ENCODE data around the gene SPINK14.

Gene SPINK14

GRCh38 chr5:148191010-148191409 lies 22.7 kb downstream of the SPINK14 start:
- Histone ChIP-seq H3K36me3 (ENCODE audit: control insufficient read depth, insufficient read depth, low read length) (no peaks in the 10 kb centered on the region), H3K27ac (ENCODE audit: insufficient read depth, low read depth, low read length, poor library complexity, severe bottlenecking) (no peak overlapping the region), H3K9me3 (ENCODE audit: control insufficient read depth, low read length) (no peaks in the 10 kb centered on the region), H3K4me1 (ENCODE audit: control insufficient read depth, insufficient read depth, low read length) (no peaks in the 10 kb centered on the region), H3K27me3 (ENCODE audit: control insufficient read depth, insufficient read depth, low read length, poor library complexity, severe bottlenecking) (no peaks in the 10 kb centered on the region), H3K4me3 (ENCODE audit: insufficient read depth, low read depth, low read length) (no peak overlapping the region)
- 80 to 88% methylated on average over 1 of the region's 1 CpG for WGBS, 2 experiments

- no peaks in the 10 kb centered on the region for H3K27me3 ChIP-seq (ENCODE audit: control insufficient read depth, insufficient read depth, low read length, poor library complexity, severe bottlenecking)
- 95% methylated on average over 1 of the region's 1 CpG for WGBS, 2 experiments
- no peaks in the 10 kb centered on the region for H3K9me3 ChIP-seq (ENCODE audit: control insufficient read depth, low read length)
- no peak overlapping the region for H3K4me3 ChIP-seq (ENCODE audit: insufficient read depth, low read depth, low read length)
- H3K36me3 ChIP-seq (ENCODE audit: control insufficient read depth, insufficient read depth, low read length) = no peaks in the 10 kb centered on the region
- no peak overlapping the region for H3K27ac ChIP-seq (ENCODE audit: insufficient read depth, low read depth, low read length, poor library complexity, severe bottlenecking)
- no peaks in the 10 kb centered on the region for H3K4me1 ChIP-seq (ENCODE audit: control insufficient read depth, insufficient read depth, low read length)
Observed at GRCh38 chr5:148193202-148193601, 24.9 kb downstream of the SPINK14 start.

GRCh38 chr5:148201151-148201550 lies 32.8 kb downstream of the SPINK14 start:
- Histone ChIP-seq H3K4me1 (ENCODE audit: control insufficient read depth, insufficient read depth, low read length) (no peaks in the 10 kb centered on the region), H3K27me3 (ENCODE audit: control insufficient read depth, insufficient read depth, low read length, poor library complexity, severe bottlenecking) (no peaks in the 10 kb centered on the region), H3K4me3 (ENCODE audit: insufficient read depth, low read depth, low read length) (no peak overlapping the region), H3K36me3 (ENCODE audit: control insufficient read depth, insufficient read depth, low read length) (no peaks in the 10 kb centered on the region), H3K9me3 (ENCODE audit: control insufficient read depth, low read length) (no peaks in the 10 kb centered on the region), H3K27ac (ENCODE audit: insufficient read depth, low read depth, low read length, poor library complexity, severe bottlenecking) (no peak overlapping the region)
- 91 to 94% methylated on average over 1 to 2 of the region's 2 CpGs for WGBS, 2 experiments

- no peak within 1 kb of the TSS for H3K27ac ChIP-seq (ENCODE audit: insufficient read depth, low read depth, low read length, poor library complexity, severe bottlenecking)
- WGBS, 2 experiments = 90 to 92% methylated on average over 2 of the region's 2 CpGs
- H3K36me3 ChIP-seq (ENCODE audit: control insufficient read depth, insufficient read depth, low read length) = no peaks in the 10 kb centered on the region
- no peak within 1 kb of the TSS for H3K4me3 ChIP-seq (ENCODE audit: insufficient read depth, low read depth, low read length)
- no peaks in the 10 kb centered on the region for H3K9me3 ChIP-seq (ENCODE audit: control insufficient read depth, low read length)
- no peaks in the 10 kb centered on the region for H3K4me1 ChIP-seq (ENCODE audit: control insufficient read depth, insufficient read depth, low read length)
- no peaks in the 10 kb centered on the region for H3K27me3 ChIP-seq (ENCODE audit: control insufficient read depth, insufficient read depth, low read length, poor library complexity, severe bottlenecking)
Observed at GRCh38 chr5:148202531-148203203, 34.3 kb downstream of the SPINK14 start, which contains the start of gene SPINK6. Gene SPINK6 (plus strand): TSS chr5:148203042. CDS start chr5:148203097, 55 bp downstream.

GRCh38 chr5:148205044-148205806 lies 36.9 kb downstream of the SPINK14 start:
- H3K4me3 ChIP-seq (ENCODE audit: insufficient read depth, low read depth, low read length) = no peak overlapping the region
- no peaks in the 10 kb centered on the region for H3K9me3 ChIP-seq (ENCODE audit: control insufficient read depth, low read length)
- no peaks in the 10 kb centered on the region for H3K27me3 ChIP-seq (ENCODE audit: control insufficient read depth, insufficient read depth, low read length, poor library complexity, severe bottlenecking)
- H3K4me1 ChIP-seq (ENCODE audit: control insufficient read depth, insufficient read depth, low read length) = no peaks in the 10 kb centered on the region
- no peak overlapping the region for H3K27ac ChIP-seq (ENCODE audit: insufficient read depth, low read depth, low read length, poor library complexity, severe bottlenecking)
- no peaks in the 10 kb centered on the region for H3K36me3 ChIP-seq (ENCODE audit: control insufficient read depth, insufficient read depth, low read length)
- 92 to 96% methylated on average over 4 of the region's 4 CpGs for WGBS, 2 experiments

- Histone ChIP-seq H3K9me3 (ENCODE audit: control insufficient read depth, low read length) (no peaks in the 10 kb centered on the region), H3K4me1 (ENCODE audit: control insufficient read depth, insufficient read depth, low read length) (no peaks in the 10 kb centered on the region), H3K36me3 (ENCODE audit: control insufficient read depth, insufficient read depth, low read length) (no peaks in the 10 kb centered on the region), H3K27ac (ENCODE audit: insufficient read depth, low read depth, low read length, poor library complexity, severe bottlenecking) (no peak overlapping the region), H3K4me3 (ENCODE audit: insufficient read depth, low read depth, low read length) (no peak overlapping the region), H3K27me3 (ENCODE audit: control insufficient read depth, insufficient read depth, low read length, poor library complexity, severe bottlenecking) (no peaks in the 10 kb centered on the region)
- 94% methylated on average over 1 of the region's 1 CpG; no CpG with 5 or more reads in 1 of the 2 experiments for WGBS, 2 experiments
Observed at GRCh38 chr5:148205865-148206264, 37.5 kb downstream of the SPINK14 start.

- 90 to 100% methylated on average over 1 of the region's 1 CpG for WGBS, 2 experiments
- no peaks in the 10 kb centered on the region for H3K27me3 ChIP-seq (ENCODE audit: control insufficient read depth, insufficient read depth, low read length, poor library complexity, severe bottlenecking)
Observed at GRCh38 chr5:148206620-148207019, 38.3 kb downstream of the SPINK14 start.

GRCh38 chr5:148208226-148208625 lies 39.9 kb downstream of the SPINK14 start:
- no peaks in the 10 kb centered on the region for H3K27me3 ChIP-seq (ENCODE audit: control insufficient read depth, insufficient read depth, low read length, poor library complexity, severe bottlenecking)

More at GRCh38 chr5:148206620-148207019, 38.3 kb downstream of the SPINK14 start:
- Histone ChIP-seq H3K36me3 (ENCODE audit: control insufficient read depth, insufficient read depth, low read length) (no peaks in the 10 kb centered on the region), H3K4me1 (ENCODE audit: control insufficient read depth, insufficient read depth, low read length) (no peaks in the 10 kb centered on the region), H3K27ac (ENCODE audit: insufficient read depth, low read depth, low read length, poor library complexity, severe bottlenecking) (no peak overlapping the region), H3K4me3 (ENCODE audit: insufficient read depth, low read depth, low read length) (no peak overlapping the region), H3K9me3 (ENCODE audit: control insufficient read depth, low read length) (no peaks in the 10 kb centered on the region)

GRCh38 chr5:148209151-148209770 lies 40.9 kb downstream of the SPINK14 start:
- WGBS, 2 experiments = 68 to 77% methylated on average over 3 of the region's 3 CpGs
- no peaks in the 10 kb centered on the region for H3K4me1 ChIP-seq (ENCODE audit: control insufficient read depth, insufficient read depth, low read length)
- no peak overlapping the region for H3K4me3 ChIP-seq (ENCODE audit: insufficient read depth, low read depth, low read length)
- no peaks in the 10 kb centered on the region for H3K9me3 ChIP-seq (ENCODE audit: control insufficient read depth, low read length)
- H3K36me3 ChIP-seq (ENCODE audit: control insufficient read depth, insufficient read depth, low read length) = no peaks in the 10 kb centered on the region
- no peak overlapping the region for H3K27ac ChIP-seq (ENCODE audit: insufficient read depth, low read depth, low read length, poor library complexity, severe bottlenecking)
- H3K27me3 ChIP-seq (ENCODE audit: control insufficient read depth, insufficient read depth, low read length, poor library complexity, severe bottlenecking) = no peaks in the 10 kb centered on the region

More at GRCh38 chr5:148208226-148208625, 39.9 kb downstream of the SPINK14 start:
- no peak overlapping the region for H3K4me3 ChIP-seq (ENCODE audit: insufficient read depth, low read depth, low read length)
- H3K9me3 ChIP-seq (ENCODE audit: control insufficient read depth, low read length) = no peaks in the 10 kb centered on the region
- H3K4me1 ChIP-seq (ENCODE audit: control insufficient read depth, insufficient read depth, low read length) = no peaks in the 10 kb centered on the region
- H3K36me3 ChIP-seq (ENCODE audit: control insufficient read depth, insufficient read depth, low read length) = no peaks in the 10 kb centered on the region
- H3K27ac ChIP-seq (ENCODE audit: insufficient read depth, low read depth, low read length, poor library complexity, severe bottlenecking) = no peak overlapping the region

- Histone ChIP-seq H3K4me1 (ENCODE audit: control insufficient read depth, insufficient read depth, low read length) (no peaks in the 10 kb centered on the region), H3K27me3 (ENCODE audit: control insufficient read depth, insufficient read depth, low read length, poor library complexity, severe bottlenecking) (no peaks in the 10 kb centered on the region), H3K9me3 (ENCODE audit: control insufficient read depth, low read length) (no peaks in the 10 kb centered on the region), H3K4me3 (ENCODE audit: insufficient read depth, low read depth, low read length) (no peak overlapping the region), H3K27ac (ENCODE audit: insufficient read depth, low read depth, low read length, poor library complexity, severe bottlenecking) (no peak overlapping the region), H3K36me3 (ENCODE audit: control insufficient read depth, insufficient read depth, low read length) (no peaks in the 10 kb centered on the region)
- WGBS, 2 experiments = 96 to 100% methylated on average over 1 of the region's 1 CpG
Observed at GRCh38 chr5:148214665-148215185, 46.4 kb downstream of the SPINK14 start.
